Uterus (tissue), 4 donors: ENCODE measurements around the gene HOXB2. TPM values are rescaled to one million over a fixed set of nuclear protein-coding genes. Genes with fewer than 3 reads are reported as not detected.

Experiments
- DNase-seq, 2 donors: peaks; one replicate each; pipeline ENCODE4 v3.0.0-alpha.2; 2019 to 2020
- H3K27ac ChIP-seq, 2 donors: fragments of 200-600 bp; sonication (generic); 1 replicate in 1 of 2; 2 replicates in 1 of 2; pipeline ENCODE4 v1.5.1; 2016 to 2018
- H3K27me3 ChIP-seq, 2 donors: fragments of 200-600 bp; sonication (generic); one replicate each; pipeline ENCODE4 v1.5.1; 2018 to 2019; ENCODE audit warnings: control low read depth in 1 of 2
- H3K36me3 ChIP-seq, 2 donors: fragments of 200-600 bp; sonication (generic); one replicate each; pipeline ENCODE4 v1.5.1; 2019; ENCODE audit warnings: control low read depth in 1 of 2
- H3K4me1 ChIP-seq, 2 donors: fragments of 200-600 bp; sonication (generic); one replicate each; pipeline ENCODE4 v1.5.1; 2018 to 2019; ENCODE audit warnings: control low read depth in 1 of 2
- H3K4me3 ChIP-seq, 2 donors: fragments of 200-600 bp; sonication (generic); 1 replicate in 1 of 2; 2 replicates in 1 of 2; pipeline ENCODE4 v1.5.1; 2018 to 2019; ENCODE audit warnings: mild to moderate bottlenecking in 1 of 2
- H3K9me3 ChIP-seq, 2 donors: fragments of 200-600 bp; sonication (generic); one replicate each; pipeline ENCODE4 v1.5.1; 2019; ENCODE audit warnings: control low read depth in 1 of 2
- CTCF ChIP-seq, 4 experiments: fragments of 200-600 bp in 2 of 4; fragments of 450-650 bp in 2 of 4; sonication (generic) in 2 of 4; IDR thresholded peaks; one replicate each; pipeline ENCODE4 v1.5.1; 2016 to 2019; ENCODE audit warnings: antibody characterized with exemption in 4 of 4, mild to moderate bottlenecking in 2 of 4, moderate library complexity in 1 of 4
- POLR2A ChIP-seq, 2 donors: fragments of 450-650 bp; IDR thresholded peaks; one replicate each; pipeline ENCODE4 v1.6.1; 2016; ENCODE audit warnings: antibody characterized with exemption in 2 of 2, mild to moderate bottlenecking in 1 of 2, moderate library complexity in 1 of 2
- intact Hi-C: fragments of 100-400 bp; cut with DNase I; formaldehyde crosslinking; loops from one replicate; pipeline ENCODE4 v1.15.1; 2023; ENCODE audit warnings: low total_unique reads
- total RNA-seq, 4 donors: library from RNA; depleted of rRNA in 3 of 4; stranded (reverse); fragments of >200 nt in 3 of 4; gene quantifications; one replicate each; pipeline versions ENCODE4 v1.1.0 to v1.2.4, GENCODE V29; 2014 to 2023
- donor health status: DM: yes; HTN: yes; CAD: no.

The HOXB2 gene
- total RNA-seq, 4 donors from 2014 or later, result 4.6 to 24.4 (median 17.4) TPM

- Histone ChIP-seq H3K27me3 (peaks cover 0 to 36% of the 10 kb centered on the region in 2 donors), H3K4me3 (peak overlapping the region; percentile 48 to 56), H3K9me3 (no peaks in the 10 kb centered on the region), H3K36me3 (no peaks in the 10 kb centered on the region), H3K4me1 (peaks cover 0 to 6% of the 10 kb centered on the region in 2 donors), H3K27ac (peak overlapping the region; percentile 79 to 87)
- DNase-seq, result no peak
- intact Hi-C loops, result no loop called here
- TF ChIP-seq POLR2A (IDR thresholded peaks at IDR 0.05) (no peak), CTCF (IDR thresholded peaks at IDR 0.05) (no peak)
Observed at GRCh38 chr17:48586355-48587258, 41.7 kb upstream of the HOXB2 start.

GRCh38 chr17:48584223-48584741, 39.4 kb upstream of the HOXB2 start:
- H3K4me3 ChIP-seq, result no peak overlapping the region

GRCh38 chr17:48583708-48584222, 38.9 kb upstream of the HOXB2 start:
- H3K4me3 ChIP-seq, result no peak overlapping the region
- TF ChIP-seq POLR2A (IDR thresholded peaks at IDR 0.05), result no peak
- no peak for TF ChIP-seq CTCF (IDR thresholded peaks at IDR 0.05)
- no peak overlapping the region for H3K27ac ChIP-seq
- DNase-seq, result no peak
- peaks cover 0 to 61% of the 10 kb centered on the region in 2 donors for H3K27me3 ChIP-seq
- H3K4me1 ChIP-seq, result peaks cover 0 to 6% of the 10 kb centered on the region in 2 donors
- H3K9me3 ChIP-seq, result no peaks in the 10 kb centered on the region
- H3K36me3 ChIP-seq, result no peaks in the 10 kb centered on the region
- intact Hi-C loops, result no loop called here

More at GRCh38 chr17:48584223-48584741, 39.4 kb upstream of the HOXB2 start:
- Histone ChIP-seq H3K36me3 (no peaks in the 10 kb centered on the region), H3K4me1 (peaks cover 0 to 6% of the 10 kb centered on the region in 2 donors), H3K27ac (no peak overlapping the region), H3K27me3 (peaks cover 0 to 56% of the 10 kb centered on the region in 2 donors), H3K9me3 (no peaks in the 10 kb centered on the region)
- no peak for DNase-seq
- TF ChIP-seq POLR2A (IDR thresholded peaks at IDR 0.05) (no peak), CTCF (IDR thresholded peaks at IDR 0.05) (no peak)
- intact Hi-C loops, result no loop called here

GRCh38 chr17:48582750-48583069, 37.8 kb upstream of the HOXB2 start:
- H3K27ac ChIP-seq, result peak overlapping the region; percentile 73 to 87
- no peaks in the 10 kb centered on the region for H3K36me3 ChIP-seq
- intact Hi-C loops, result no loop called here
- H3K9me3 ChIP-seq, result no peaks in the 10 kb centered on the region
- H3K27me3 ChIP-seq, result peaks cover 0 to 66% of the 10 kb centered on the region in 2 donors
- TF ChIP-seq CTCF (IDR thresholded peaks at IDR 0.05), result no peak
- TF ChIP-seq POLR2A (IDR thresholded peaks at IDR 0.05), result no peak
- H3K4me1 ChIP-seq, result peaks cover 0 to 6% of the 10 kb centered on the region in 2 donors
- DNase-seq, result no peak
- peak overlapping the region in 1 of 2 donors; percentile 37 for H3K4me3 ChIP-seq
